ENCODE measurements around the gene LDLRAD4.
"Not testable (repeated sequence)": the region's sequence is repeated elsewhere in the genome, so short reads cannot be mapped to it uniquely, and the experiment has no call there.

Gene LDLRAD4

DNA sequence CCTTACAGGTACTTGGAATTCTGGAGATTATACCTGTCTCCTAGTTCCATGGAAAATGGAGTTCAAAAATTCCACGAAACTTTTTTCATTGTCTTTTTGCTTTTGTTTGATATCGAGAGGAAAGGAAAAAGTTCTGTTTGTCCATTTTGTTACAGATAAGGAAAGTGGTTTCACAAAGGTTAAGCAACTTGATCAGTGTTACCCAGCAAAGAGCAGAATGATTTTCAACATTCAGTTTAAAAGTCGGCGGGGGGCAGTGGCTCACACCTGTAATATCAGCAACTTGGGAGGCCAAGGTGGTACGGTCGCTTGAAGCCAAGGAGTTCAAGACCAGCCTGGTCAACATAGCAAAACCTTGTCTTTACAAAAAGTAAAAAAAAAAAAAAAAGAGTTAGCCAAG is 118.8 kb downstream of the LDLRAD4 start:
- no peak overlapping the region for H3K9ac ChIP-seq (ENCODE audit: low read depth, low read length)
- H4K20me1 ChIP-seq (ENCODE audit: insufficient read depth, low read length) = 0 out of 2 replicates have a peak, but pooled peaks cover 2% of the 10 kb centered on the region
- peaks cover 16% of the 10 kb centered on the region for H3K9me3 ChIP-seq (ENCODE audit: insufficient read depth, low read length, severe bottlenecking)
- H3K36me3 ChIP-seq (ENCODE audit: insufficient read depth, low read length) = no peaks in the 10 kb centered on the region
- H3K4me2 ChIP-seq (ENCODE audit: insufficient read depth, low read length) = no peak overlapping the region
- no peak overlapping the region for H2AFZ ChIP-seq (ENCODE audit: low read depth, low read length)
- DNase-seq = no peak
- no peak for ATAC-seq (ENCODE audit: insufficient read depth, low read depth)
- no peak for TF ChIP-seq CTCF (IDR thresholded peaks at IDR 0.05; ENCODE audit: borderline replicate concordance, extremely low read depth, low read length, poor library complexity, severe bottlenecking)
- TF ChIP-seq EZH2 (IDR thresholded peaks at IDR 0.05; ENCODE audit: borderline replicate concordance, low read depth, low read length, severe bottlenecking) = no peak
- no peak overlapping the region for H3K27ac ChIP-seq (ENCODE audit: low read length)
- H3K27me3 ChIP-seq (ENCODE audit: insufficient read depth, low read length, poor library complexity) = no peaks in the 10 kb centered on the region
- H3K4me1 ChIP-seq (ENCODE audit: insufficient read depth, low read length) = no peaks in the 10 kb centered on the region
- no peak overlapping the region for H3K4me3 ChIP-seq (ENCODE audit: low read depth in 1 of 2, low read length in 2 of 2)
- H3K79me2 ChIP-seq (ENCODE audit: insufficient read depth, low read length) = peaks cover 23% of the 10 kb centered on the region

GRCh38 chr18:13338318-13338717 is 119.8 kb downstream of the LDLRAD4 start:
- DNase-seq (no peak), ATAC-seq (ENCODE audit: insufficient read depth, low read depth) (no peak)
- Histone ChIP-seq H4K20me1 (ENCODE audit: insufficient read depth, low read length) (0 out of 2 replicates have a peak, but pooled peaks cover 2% of the 10 kb centered on the region), H3K27ac (ENCODE audit: low read length) (no peak overlapping the region), H3K36me3 (ENCODE audit: insufficient read depth, low read length) (no peaks in the 10 kb centered on the region), H2AFZ (ENCODE audit: low read depth, low read length) (no peak overlapping the region), H3K9me3 (ENCODE audit: insufficient read depth, low read length, severe bottlenecking) (peaks cover 19% of the 10 kb centered on the region), H3K4me3 (ENCODE audit: low read depth in 1 of 2, low read length in 2 of 2) (no peak overlapping the region), H3K4me1 (ENCODE audit: insufficient read depth, low read length) (no peaks in the 10 kb centered on the region), H3K4me2 (ENCODE audit: insufficient read depth, low read length) (no peak overlapping the region), H3K9ac (ENCODE audit: low read depth, low read length) (no peak overlapping the region), H3K27me3 (ENCODE audit: insufficient read depth, low read length, poor library complexity) (no peaks in the 10 kb centered on the region), H3K79me2 (ENCODE audit: insufficient read depth, low read length) (peaks cover 18% of the 10 kb centered on the region)
- TF ChIP-seq EZH2 (IDR thresholded peaks at IDR 0.05; ENCODE audit: borderline replicate concordance, low read depth, low read length, severe bottlenecking) (no peak), CTCF (IDR thresholded peaks at IDR 0.05; ENCODE audit: borderline replicate concordance, extremely low read depth, low read length, poor library complexity, severe bottlenecking) (no peak)

DNA sequence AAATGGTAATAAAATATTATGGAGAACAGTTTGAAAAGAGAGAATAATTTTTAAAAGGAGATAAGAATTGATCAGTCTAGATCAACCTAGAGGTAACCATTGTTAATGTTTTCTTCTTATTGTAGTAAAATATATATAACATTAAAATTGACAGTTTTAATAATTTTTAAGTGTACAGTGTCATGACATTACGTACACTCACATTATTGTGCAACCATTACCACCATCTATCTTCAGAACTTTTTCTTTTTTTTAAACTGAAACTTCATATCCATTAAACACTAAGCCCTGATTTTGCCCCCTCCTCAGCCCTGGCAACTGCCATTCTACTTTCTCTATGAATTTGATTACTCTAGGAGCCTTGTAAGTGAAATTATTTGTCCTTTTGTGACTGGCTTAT is 121.1 kb downstream of the LDLRAD4 start:
- H3K9me3 ChIP-seq (ENCODE audit: insufficient read depth, low read length, severe bottlenecking) = peaks cover 19% of the 10 kb centered on the region
- no peaks in the 10 kb centered on the region for H3K36me3 ChIP-seq (ENCODE audit: insufficient read depth, low read length)
- DNase-seq (no peak), ATAC-seq (ENCODE audit: insufficient read depth, low read depth) (no peak)
- H3K9ac ChIP-seq (ENCODE audit: low read depth, low read length) = no peak overlapping the region
- no peaks in the 10 kb centered on the region for H3K4me1 ChIP-seq (ENCODE audit: insufficient read depth, low read length)
- no peaks in the 10 kb centered on the region for H3K27me3 ChIP-seq (ENCODE audit: insufficient read depth, low read length, poor library complexity)
- 0 out of 2 replicates have a peak, but pooled peaks cover 2% of the 10 kb centered on the region for H4K20me1 ChIP-seq (ENCODE audit: insufficient read depth, low read length)
- H3K79me2 ChIP-seq (ENCODE audit: insufficient read depth, low read length) = peaks cover 13% of the 10 kb centered on the region
- H3K27ac ChIP-seq (ENCODE audit: low read length) = no peak overlapping the region
- no peak overlapping the region for H3K4me3 ChIP-seq (ENCODE audit: low read depth in 1 of 2, low read length in 2 of 2)
- H2AFZ ChIP-seq (ENCODE audit: low read depth, low read length) = no peak overlapping the region
- TF ChIP-seq CTCF (IDR thresholded peaks at IDR 0.05; ENCODE audit: borderline replicate concordance, extremely low read depth, low read length, poor library complexity, severe bottlenecking) = no peak
- TF ChIP-seq EZH2 (IDR thresholded peaks at IDR 0.05; ENCODE audit: borderline replicate concordance, low read depth, low read length, severe bottlenecking) = no peak
- H3K4me2 ChIP-seq (ENCODE audit: insufficient read depth, low read length) = no peak overlapping the region

DNA sequence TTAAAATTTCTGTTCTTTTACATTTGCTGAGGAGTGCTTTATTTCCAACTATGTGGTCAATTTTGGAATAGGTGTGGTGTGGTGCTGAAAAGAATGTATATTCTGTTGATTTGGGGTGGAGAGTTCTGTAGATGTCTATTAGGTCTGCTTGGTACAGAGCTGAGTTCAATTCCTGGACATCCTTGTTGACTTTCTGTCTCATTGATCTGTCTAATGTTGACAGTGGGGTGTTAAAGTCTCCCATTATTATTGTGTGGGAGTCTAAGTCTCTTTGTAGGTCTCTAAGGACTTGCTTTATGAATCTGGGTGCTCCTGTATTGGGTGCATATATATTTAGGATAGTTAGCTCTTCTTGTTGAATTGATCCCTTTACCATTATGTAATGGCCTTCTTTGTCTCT is 127.9 kb downstream of the LDLRAD4 start:
- not testable (repeated sequence) for H3K4me3 ChIP-seq (ENCODE audit: low read depth in 1 of 2, low read length in 2 of 2); H3K9ac ChIP-seq (ENCODE audit: low read depth, low read length); H3K27ac ChIP-seq (ENCODE audit: low read length); H3K36me3 ChIP-seq (ENCODE audit: insufficient read depth, low read length); H3K4me1 ChIP-seq (ENCODE audit: insufficient read depth, low read length); H3K4me2 ChIP-seq (ENCODE audit: insufficient read depth, low read length); H3K27me3 ChIP-seq (ENCODE audit: insufficient read depth, low read length, poor library complexity); ATAC-seq (ENCODE audit: insufficient read depth, low read depth); H2AFZ ChIP-seq (ENCODE audit: low read depth, low read length); DNase-seq; H4K20me1 ChIP-seq (ENCODE audit: insufficient read depth, low read length)
- Histone ChIP-seq H3K79me2 (ENCODE audit: insufficient read depth, low read length) (peaks cover 16% of the 10 kb centered on the region), H3K9me3 (ENCODE audit: insufficient read depth, low read length, severe bottlenecking) (peaks cover 23% of the 10 kb centered on the region)

Measured in DND-41 (cell line).